SU-DHL-6 (cell line): ENCODE measurements around the gene IL7R.

Experiments
- EZH2phosphoT487 ChIP-seq: fragments of 200-600 bp; sonication (generic), shearing (Covaris generic); conservative IDR thresholded peaks from 2 replicates; pipeline ENCODE4 v1.6.1; 2018; ENCODE audit warnings: mild to moderate bottlenecking, antibody characterized with exemption, low read length, moderate library complexity, mixed read lengths
- TF ChIP-seq, protein P1 (sequence below): fragments of 200-600 bp; sonication (generic); IDR thresholded peaks from one replicate; pipeline ENCODE4 v1.5.1; 2017; ENCODE audit warnings: antibody characterized with exemption, mild to moderate bottlenecking, low read length, moderate library complexity; ENCODE audit not compliant: insufficient read depth, poor library complexity, severe bottlenecking

DNA sequence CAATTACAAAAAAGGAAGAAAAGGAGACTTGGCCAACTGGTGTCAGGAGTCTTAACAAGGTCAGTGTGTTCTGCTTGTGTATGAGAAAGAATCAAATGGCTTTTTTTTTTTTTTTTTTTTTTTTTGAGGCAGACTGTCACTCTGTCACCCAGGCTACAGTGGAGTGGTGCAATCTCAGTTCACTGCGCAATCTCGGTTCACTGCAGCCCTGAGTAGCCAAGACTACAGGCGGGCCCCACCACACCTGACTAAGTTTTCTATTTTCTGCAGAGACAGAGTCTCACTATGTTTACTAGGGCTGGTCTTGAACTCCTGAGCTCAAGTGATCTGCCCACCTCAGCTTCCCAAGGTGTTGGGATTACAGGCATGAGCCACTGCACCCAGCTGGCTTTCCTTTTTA is 3.1 kb upstream of the IL7R start:
- TF ChIP-seq EZH2phosphoT487: no peak
- TF ChIP-seq, protein P1, sequence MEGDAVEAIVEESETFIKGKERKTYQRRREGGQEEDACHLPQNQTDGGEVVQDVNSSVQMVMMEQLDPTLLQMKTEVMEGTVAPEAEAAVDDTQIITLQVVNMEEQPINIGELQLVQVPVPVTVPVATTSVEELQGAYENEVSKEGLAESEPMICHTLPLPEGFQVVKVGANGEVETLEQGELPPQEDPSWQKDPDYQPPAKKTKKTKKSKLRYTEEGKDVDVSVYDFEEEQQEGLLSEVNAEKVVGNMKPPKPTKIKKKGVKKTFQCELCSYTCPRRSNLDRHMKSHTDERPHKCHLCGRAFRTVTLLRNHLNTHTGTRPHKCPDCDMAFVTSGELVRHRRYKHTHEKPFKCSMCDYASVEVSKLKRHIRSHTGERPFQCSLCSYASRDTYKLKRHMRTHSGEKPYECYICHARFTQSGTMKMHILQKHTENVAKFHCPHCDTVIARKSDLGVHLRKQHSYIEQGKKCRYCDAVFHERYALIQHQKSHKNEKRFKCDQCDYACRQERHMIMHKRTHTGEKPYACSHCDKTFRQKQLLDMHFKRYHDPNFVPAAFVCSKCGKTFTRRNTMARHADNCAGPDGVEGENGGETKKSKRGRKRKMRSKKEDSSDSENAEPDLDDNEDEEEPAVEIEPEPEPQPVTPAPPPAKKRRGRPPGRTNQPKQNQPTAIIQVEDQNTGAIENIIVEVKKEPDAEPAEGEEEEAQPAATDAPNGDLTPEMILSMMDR: no peak
